ENCODE measurements around the gene ARHGAP23.
A peak's percentile ranks its signal among the peaks of the same experiment; 100 is the strongest.
"Not testable (repeated sequence)": the region's sequence is repeated elsewhere in the genome, so short reads cannot be mapped to it uniquely, and the experiment has no call there.

The ARHGAP23 gene

DNA sequence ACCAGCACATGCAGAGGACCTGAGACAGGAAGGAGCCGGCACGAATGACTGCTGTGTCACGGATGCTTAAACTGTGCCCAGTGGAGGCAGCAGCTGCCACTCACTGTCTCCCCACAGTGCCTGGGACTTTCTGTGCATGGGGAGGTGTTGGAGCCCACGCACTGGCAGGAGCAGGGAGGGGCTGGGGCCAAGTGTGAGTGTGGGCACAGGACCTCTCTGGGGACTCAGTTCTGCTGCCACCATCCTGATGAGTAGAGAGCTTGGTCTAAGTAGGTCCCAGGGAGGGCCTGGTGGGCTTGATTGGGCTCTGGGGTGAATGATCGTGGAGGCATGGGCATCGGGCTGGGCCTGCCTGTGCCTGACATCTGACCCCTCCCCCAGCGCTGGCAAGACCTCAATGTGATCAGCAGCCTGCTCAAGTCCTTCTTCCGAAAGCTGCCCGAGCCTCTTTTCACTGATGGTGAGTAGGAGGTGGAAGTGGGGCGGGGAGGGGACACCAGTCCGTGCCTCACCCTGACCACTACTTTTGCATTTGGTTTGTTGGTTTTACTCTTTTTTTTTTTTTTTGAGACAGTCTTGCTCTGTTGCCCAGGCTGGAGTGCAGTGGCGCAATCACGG lies 57.5 kb downstream of the ARHGAP23 start:
- DNase-seq (ENCODE audit: low read depth), result not testable (repeated sequence)

DNA sequence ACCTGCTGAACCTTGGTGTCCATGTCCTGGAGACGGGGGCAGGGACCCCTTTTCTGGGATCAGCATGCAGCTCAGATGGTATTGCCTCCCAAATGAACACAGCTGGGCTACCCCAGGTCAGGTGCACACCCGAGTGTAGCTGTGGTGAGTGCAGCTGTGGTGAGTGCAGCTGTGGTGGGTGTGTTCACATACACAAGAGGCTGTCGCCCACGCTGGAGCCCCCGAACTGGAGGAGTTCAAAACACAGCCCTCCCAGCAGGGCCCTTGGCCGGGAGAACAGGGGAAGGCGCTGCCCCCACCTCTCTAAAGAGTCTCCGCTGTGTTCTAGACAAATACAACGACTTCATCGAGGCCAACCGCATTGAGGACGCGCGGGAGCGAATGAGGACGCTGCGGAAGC lies 61.5 kb downstream of the ARHGAP23 start:
- DNase-seq (ENCODE audit: low read depth), result not testable (repeated sequence)

- DNase-seq (ENCODE audit: low read depth), result not testable (repeated sequence)
These were observed 63.2 kb downstream of the ARHGAP23 start for GRCh38 chr17:38491346-38492066.

GRCh38 chr17:38492067-38493040 lies 64.1 kb downstream of the ARHGAP23 start:
- DNase-seq (ENCODE audit: low read depth), result peak; percentile 85

- DNase-seq (ENCODE audit: low read depth), result not testable (repeated sequence)
These were observed 65.9 kb downstream of the ARHGAP23 start for GRCh38 chr17:38494152-38494551.

- DNase-seq (ENCODE audit: low read depth), result not testable (repeated sequence)
These were observed 69.4 kb downstream of the ARHGAP23 start for GRCh38 chr17:38497656-38498055.

DNA sequence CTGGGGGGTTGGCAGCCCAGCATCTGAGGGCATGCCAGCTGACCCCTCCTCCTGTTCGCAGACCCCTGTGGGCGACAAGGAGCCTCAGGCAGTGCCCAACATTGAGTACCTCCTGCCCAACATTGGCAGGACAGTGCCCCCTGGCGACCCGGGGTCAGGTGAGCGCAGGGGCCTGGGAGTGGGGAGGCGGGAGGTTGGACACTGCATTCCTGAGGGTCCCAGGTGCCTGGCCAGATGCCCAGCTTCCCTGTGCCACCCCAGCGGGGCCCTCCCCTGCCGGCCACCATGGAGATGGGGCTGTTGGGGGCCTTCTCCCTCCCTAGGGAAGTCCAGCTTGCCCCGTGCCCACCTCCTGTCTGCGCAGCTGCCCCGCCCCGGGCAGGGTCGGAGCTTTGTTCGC lies 70.1 kb downstream of the ARHGAP23 start:
- DNase-seq (ENCODE audit: low read depth), result no peak

DNA sequence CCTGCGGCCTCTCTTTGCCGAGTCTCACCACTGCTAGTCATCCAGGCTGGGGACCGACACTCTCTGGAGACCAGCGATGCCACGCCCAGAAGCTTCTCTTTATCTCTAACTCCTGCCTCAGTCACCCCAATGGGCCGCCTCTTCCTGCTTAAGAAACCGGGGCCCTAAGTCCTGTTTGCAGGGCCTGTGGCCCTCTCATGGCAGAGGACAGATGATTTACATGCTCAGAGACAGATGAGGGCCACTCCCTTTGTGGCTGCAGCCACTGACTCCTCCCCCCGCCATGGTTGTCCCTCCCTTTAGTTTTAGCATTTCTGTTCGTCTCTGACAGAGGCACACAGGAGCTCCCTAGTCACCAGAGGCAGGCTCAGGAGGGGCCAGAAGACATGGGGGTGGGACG lies 71.0 kb downstream of the ARHGAP23 start:
- DNase-seq (ENCODE audit: low read depth), result not testable (repeated sequence)

GRCh38 chr17:38501718-38502117 lies 73.5 kb downstream of the ARHGAP23 start:
- not testable (repeated sequence) for DNase-seq (ENCODE audit: low read depth)

GRCh38 chr17:38503286-38503913 lies 75.1 kb downstream of the ARHGAP23 start:
- DNase-seq (ENCODE audit: low read depth), result not testable (repeated sequence)

DNA sequence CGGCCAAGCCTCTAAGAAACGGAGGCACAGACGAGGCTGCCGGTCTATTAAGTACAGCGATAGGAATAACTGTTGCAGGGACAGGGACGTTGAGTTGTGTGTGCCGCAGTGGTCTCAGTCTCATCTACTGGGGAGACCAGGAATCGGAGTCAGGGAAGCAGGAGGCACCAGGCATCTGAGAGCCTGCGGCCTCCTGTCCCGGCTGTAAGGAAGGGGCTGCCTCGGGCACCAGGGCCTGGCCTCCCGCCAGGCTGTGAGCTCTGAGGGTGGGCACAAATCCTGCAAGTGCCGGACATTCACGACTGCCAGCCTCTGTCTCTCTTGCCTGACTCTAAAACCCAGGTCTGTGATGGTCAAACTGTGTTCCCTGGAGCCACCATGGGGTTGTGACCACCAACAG lies 76.0 kb downstream of the ARHGAP23 start:
- no peak for DNase-seq (ENCODE audit: low read depth)

DNA sequence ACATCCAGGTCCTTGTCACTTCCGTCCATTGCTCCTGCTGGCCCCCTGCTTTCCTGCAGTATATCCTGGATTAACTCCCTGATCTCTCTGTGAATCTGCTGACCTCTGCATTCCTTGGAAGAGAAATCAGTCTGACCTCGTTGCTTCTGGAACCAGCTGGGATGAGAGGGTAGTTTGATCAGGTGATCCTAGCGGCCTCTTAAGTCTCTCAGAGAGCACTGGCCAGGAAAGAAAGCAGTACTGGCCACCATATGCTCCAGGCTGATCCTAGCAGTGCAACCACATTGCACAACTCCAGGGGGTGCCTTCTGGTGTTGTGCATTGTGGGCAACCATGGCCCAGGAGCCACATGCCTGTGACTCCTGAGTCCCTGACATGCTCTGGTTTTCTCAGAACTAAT lies 79.2 kb downstream of the ARHGAP23 start:
- no peak for DNase-seq (ENCODE audit: low read depth)

- DNase-seq (ENCODE audit: low read depth), result no peak
These were observed 79.8 kb downstream of the ARHGAP23 start for GRCh38 chr17:38507921-38508569.

- no peak for DNase-seq (ENCODE audit: low read depth)
These were observed 80.3 kb downstream of the ARHGAP23 start for GRCh38 chr17:38508570-38508950.

- peak; percentile 86 for DNase-seq (ENCODE audit: low read depth)
These were observed 80.9 kb downstream of the ARHGAP23 start for GRCh38 chr17:38508954-38509771.

GRCh38 chr17:38509772-38510420 lies 81.6 kb downstream of the ARHGAP23 start:
- DNase-seq (ENCODE audit: low read depth), result no peak

- DNase-seq (ENCODE audit: low read depth), result peak; percentile 32
These were observed 82.3 kb downstream of the ARHGAP23 start for GRCh38 chr17:38510421-38511149.

DNA sequence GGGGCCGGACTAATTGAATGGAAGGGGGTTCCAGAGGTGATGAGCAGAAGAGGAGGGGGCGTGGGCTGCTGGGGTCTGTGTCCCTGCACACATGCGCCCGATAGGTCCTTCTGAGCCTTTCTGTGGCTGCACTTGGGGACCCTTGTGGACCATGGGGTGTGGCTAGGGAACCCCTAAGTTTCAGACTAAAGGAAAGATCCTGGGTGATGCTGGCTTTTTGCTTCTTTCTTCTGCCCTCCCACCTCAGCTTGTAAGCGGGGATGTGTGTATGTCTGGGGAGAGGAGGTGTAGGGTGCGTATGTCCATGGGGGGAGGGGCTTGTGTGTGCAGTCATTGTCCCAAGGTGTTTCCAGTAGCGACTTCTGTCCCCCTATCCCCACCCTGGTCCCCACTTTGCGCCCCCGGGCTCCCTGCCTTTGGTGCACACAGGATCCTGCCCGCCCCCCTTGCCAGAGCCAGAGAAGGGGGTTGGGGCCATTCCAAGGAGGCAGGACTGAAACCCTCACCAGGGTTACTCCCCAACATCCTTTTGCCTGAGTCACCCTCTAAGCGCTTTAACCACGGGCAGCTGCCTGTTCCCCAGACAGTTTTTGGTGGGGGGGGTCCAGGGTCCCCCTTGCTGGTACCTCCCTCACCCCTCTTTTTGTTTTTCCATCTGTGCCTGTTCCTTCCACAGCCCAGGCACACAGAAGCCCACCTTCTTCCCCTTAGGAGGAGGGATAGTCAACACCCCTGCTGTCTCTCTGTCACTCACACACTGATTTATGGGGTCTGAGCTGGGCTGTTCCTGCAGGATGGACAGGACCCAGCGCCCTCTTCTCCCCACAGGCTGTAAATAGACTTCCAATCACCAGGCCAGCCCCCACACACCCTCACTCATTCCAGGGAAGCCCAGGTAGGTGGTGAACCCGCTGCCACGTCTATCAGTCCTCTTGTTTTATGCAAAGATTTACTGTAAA lies 83.2 kb downstream of the ARHGAP23 start:
- DNase-seq (ENCODE audit: low read depth), result peak; percentile 39
